OCI-LY3 (cell line): ENCODE measurements around the gene TSPO.

Experiments used
- CTCF ChIP-seq: fragments of 200-600, 300-600 bp; sonication (generic); IDR thresholded peaks from 2 replicates; pipeline ENCODE4 v1.5.1; 2014; ENCODE audit warnings: antibody characterized with exemption, low read length, low read depth
- EZH2phosphoT487 ChIP-seq: fragments of 200-600 bp; shearing (Covaris generic); IDR thresholded peaks from 2 replicates; pipeline ENCODE4 v1.6.1; 2018; ENCODE audit warnings: antibody characterized with exemption, mixed run types, low read depth

GRCh38 chr22:43207386-43207785 is 56.0 kb downstream of the TSPO start:
- no peak for TF ChIP-seq CTCF
- TF ChIP-seq EZH2phosphoT487 = no peak
